ENCODE data around the gene MOB3C. TPM values are rescaled to one million over a fixed set of nuclear protein-coding genes. Genes with fewer than 3 reads are reported as not detected.

Gene MOB3C
- total RNA-seq, 2 experiments from 2014 or later = 6.3 to 8.7 TPM

DNA sequence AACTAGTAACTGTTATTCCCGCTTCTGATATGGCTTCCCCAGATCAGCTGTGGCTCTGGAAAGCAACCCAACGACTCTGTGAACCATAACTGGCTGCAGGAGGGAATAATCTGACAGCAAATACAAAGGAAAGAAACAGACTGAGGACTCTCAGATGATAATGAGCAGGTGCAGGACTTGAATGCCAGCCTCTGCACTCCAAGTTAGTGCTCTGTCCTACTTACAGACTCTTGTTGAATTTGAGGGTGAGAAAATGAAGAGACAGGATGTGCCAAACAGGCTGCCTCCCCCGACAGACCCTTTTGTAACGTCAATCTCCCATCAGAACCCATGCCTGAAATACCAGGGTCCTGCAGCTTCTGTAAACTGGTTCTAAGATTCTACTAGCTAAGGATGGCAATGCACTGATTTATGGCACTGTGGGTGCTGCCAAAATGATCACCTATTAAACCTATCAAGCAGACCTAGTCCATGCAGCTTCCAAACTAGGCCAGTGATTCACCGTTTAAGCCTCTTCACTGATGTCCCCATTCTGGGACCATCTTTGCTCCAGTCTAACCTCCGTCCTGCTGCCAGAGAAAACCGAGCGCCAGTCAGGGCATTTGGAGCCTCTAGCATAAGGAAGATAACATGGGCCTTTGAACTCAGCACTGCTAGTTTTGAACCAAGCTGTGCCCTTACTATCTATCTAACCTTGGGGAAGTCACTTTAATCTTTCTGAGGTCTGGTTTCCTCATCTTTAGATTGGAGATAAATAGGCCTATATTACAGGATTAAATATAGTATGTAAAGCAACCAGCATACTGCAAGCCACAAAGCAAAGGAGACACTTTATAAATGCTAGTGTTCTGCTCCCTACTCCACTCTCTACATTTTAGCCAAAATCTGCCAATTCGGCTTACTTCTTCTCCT, 17.3 kb downstream of the MOB3C start:
- Mint-ChIP-seq H3K36me3 (ENCODE audit: low read depth) (peaks cover 12% of the 10 kb centered on the region), H3K4me3 (no peak overlapping the region), H3K9me3 (no peaks in the 10 kb centered on the region), H3K4me1 (ENCODE audit: low read depth) (peaks cover 54% of the 10 kb centered on the region), H3K27me3 (no peaks in the 10 kb centered on the region), H3K27ac (no peak overlapping the region)
- DNase-seq (no peak), ATAC-seq (no peak)
- intact Hi-C loops (cut with micrococcal nuclease) = no loop called here
- ChIA-PET POLR2A (interaction anchor here (0.9 kb wide), 1 partner anchor 14 kb away, joined by 3 read pairs; no protein-coding TSS in a partner anchor), CTCF (interaction anchor here (0.9 to 1.4 kb wide), 2 partner anchors 65 to 127 kb away, joined by 3 read pairs; no protein-coding TSS in a partner anchor)
- TF ChIP-seq, protein P1, sequence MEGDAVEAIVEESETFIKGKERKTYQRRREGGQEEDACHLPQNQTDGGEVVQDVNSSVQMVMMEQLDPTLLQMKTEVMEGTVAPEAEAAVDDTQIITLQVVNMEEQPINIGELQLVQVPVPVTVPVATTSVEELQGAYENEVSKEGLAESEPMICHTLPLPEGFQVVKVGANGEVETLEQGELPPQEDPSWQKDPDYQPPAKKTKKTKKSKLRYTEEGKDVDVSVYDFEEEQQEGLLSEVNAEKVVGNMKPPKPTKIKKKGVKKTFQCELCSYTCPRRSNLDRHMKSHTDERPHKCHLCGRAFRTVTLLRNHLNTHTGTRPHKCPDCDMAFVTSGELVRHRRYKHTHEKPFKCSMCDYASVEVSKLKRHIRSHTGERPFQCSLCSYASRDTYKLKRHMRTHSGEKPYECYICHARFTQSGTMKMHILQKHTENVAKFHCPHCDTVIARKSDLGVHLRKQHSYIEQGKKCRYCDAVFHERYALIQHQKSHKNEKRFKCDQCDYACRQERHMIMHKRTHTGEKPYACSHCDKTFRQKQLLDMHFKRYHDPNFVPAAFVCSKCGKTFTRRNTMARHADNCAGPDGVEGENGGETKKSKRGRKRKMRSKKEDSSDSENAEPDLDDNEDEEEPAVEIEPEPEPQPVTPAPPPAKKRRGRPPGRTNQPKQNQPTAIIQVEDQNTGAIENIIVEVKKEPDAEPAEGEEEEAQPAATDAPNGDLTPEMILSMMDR (IDR thresholded peaks at IDR 0.05) = no peak

DNA sequence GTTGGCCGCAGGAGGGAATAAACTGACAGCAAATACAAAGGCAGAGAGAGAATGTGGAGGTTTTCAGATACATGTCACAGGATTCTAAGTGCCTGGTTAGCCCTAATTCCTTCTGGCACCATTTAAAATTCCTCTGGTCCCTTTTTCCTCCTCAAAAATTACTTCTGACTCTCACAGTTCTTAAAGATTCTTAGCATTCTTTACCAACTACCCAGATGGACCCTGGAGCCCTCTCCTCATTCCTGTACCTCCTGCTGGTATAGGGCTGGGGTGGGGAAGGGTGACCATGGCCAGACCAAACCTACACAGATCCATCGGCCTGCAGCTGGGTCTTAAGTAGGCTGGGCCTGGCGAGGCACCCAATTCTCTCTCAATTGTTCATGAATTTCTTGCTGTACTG, 19.8 kb downstream of the MOB3C start:
- H3K36me3 Mint-ChIP-seq (ENCODE audit: low read depth) = peaks cover 25% of the 10 kb centered on the region
- H3K4me3 Mint-ChIP-seq = no peak overlapping the region
- intact Hi-C loops (cut with micrococcal nuclease) = no loop called here
- DNase-seq = no peak
- TF ChIP-seq, protein P1 (IDR thresholded peaks at IDR 0.05) = no peak
- H3K4me1 Mint-ChIP-seq (ENCODE audit: low read depth) = peaks cover 48% of the 10 kb centered on the region
- ATAC-seq = no peak
- no peaks in the 10 kb centered on the region for H3K27me3 Mint-ChIP-seq
- ChIA-PET CTCF (no interaction called here), POLR2A (no interaction called here)
- H3K27ac Mint-ChIP-seq = no peak overlapping the region
- no peaks in the 10 kb centered on the region for H3K9me3 Mint-ChIP-seq

DNA sequence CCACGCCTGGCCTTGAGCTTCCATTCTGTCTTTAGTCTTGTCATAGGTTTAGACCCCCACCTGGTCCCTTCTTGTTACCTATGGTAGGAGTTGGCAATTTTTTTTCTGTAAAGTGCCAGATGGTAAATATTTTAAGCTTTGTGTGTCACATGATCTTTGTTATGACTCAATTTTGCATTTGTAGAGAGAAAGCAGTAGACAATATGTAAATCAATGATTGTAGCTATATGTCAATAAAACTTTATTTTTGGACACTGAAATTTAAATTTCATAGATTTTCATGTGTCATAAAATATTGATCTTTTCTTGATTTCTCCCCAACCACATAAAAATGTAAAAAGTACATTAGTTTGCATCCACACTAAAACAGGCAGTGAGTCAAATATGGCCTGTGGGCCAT, 20.6 kb downstream of the MOB3C start:
- Mint-ChIP-seq H3K27me3 (no peaks in the 10 kb centered on the region), H3K9me3 (no peaks in the 10 kb centered on the region), H3K27ac (no peak overlapping the region), H3K4me3 (no peak overlapping the region), H3K4me1 (ENCODE audit: low read depth) (peaks cover 40% of the 10 kb centered on the region), H3K36me3 (ENCODE audit: low read depth) (peaks cover 26% of the 10 kb centered on the region)
- ATAC-seq = no peak
- CTCF ChIA-PET = no interaction called here
- intact Hi-C loops (cut with micrococcal nuclease) = no loop called here
- POLR2A ChIA-PET = no interaction called here
- TF ChIP-seq, protein P1 (IDR thresholded peaks at IDR 0.05) = no peak
- DNase-seq = no peak

DNA sequence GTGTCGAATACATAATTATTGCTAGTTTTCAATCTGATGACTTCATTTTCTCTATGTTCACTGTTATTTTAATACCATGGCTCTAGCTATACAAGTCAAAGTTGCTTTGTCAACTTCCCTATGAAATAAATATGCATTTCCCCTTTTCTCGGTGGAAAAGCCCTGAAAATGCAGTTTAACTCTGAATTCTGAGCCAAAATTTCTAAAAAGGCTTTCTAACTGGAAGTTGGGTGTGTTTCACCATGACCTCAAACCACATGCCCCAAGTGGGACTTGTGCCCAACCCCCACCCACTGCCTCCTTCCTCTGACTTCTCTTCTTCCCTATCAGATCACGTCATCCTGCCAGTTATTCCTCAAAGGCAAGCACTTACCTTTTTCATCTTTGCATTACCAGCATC, 21.5 kb downstream of the MOB3C start:
- no peak for DNase-seq
- Mint-ChIP-seq H3K27me3 (no peaks in the 10 kb centered on the region), H3K27ac (no peak overlapping the region), H3K36me3 (ENCODE audit: low read depth) (peaks cover 29% of the 10 kb centered on the region), H3K9me3 (no peaks in the 10 kb centered on the region), H3K4me1 (ENCODE audit: low read depth) (peaks cover 36% of the 10 kb centered on the region), H3K4me3 (no peak overlapping the region)
- TF ChIP-seq, protein P1 (IDR thresholded peaks at IDR 0.05) = no peak
- no peak for ATAC-seq
- POLR2A ChIA-PET = no interaction called here
- intact Hi-C loops (cut with micrococcal nuclease) = no loop called here
- CTCF ChIA-PET = no interaction called here

DNA sequence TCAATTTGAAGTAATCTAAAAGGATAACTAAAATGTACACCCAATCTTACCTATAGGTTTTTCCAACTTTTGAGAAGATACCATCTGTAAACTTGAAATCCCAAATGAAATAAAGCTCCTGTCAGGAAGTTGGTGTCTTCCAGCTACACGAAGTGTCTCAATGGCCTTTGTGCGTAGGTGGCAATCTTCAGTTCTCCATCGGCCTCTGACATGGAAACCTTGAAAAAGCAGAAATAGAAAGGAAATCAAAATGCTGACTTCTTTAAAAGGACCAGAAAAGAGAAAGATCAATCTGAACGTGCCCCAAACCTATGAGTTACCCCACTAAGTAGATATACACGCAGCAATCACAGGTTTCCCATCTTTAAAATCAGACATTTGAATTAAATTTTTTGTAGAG, 22.5 kb downstream of the MOB3C start:
- Mint-ChIP-seq H3K27me3 (no peaks in the 10 kb centered on the region), H3K4me3 (no peak overlapping the region), H3K9me3 (no peaks in the 10 kb centered on the region), H3K27ac (no peak overlapping the region), H3K36me3 (ENCODE audit: low read depth) (peaks cover 40% of the 10 kb centered on the region), H3K4me1 (ENCODE audit: low read depth) (peaks cover 26% of the 10 kb centered on the region)
- ATAC-seq = no peak
- DNase-seq = no peak
- ChIA-PET CTCF (interaction anchor here (0.8 kb wide), 1 partner anchor 147 kb away, joined by 4 read pairs; no protein-coding TSS in a partner anchor), POLR2A (no interaction called here)
- intact Hi-C loops (cut with micrococcal nuclease) = no loop called here
- TF ChIP-seq, protein P1 (IDR thresholded peaks at IDR 0.05) = no peak
